ENCODE measurements around the gene DUS2.

The DUS2 gene

DNA sequence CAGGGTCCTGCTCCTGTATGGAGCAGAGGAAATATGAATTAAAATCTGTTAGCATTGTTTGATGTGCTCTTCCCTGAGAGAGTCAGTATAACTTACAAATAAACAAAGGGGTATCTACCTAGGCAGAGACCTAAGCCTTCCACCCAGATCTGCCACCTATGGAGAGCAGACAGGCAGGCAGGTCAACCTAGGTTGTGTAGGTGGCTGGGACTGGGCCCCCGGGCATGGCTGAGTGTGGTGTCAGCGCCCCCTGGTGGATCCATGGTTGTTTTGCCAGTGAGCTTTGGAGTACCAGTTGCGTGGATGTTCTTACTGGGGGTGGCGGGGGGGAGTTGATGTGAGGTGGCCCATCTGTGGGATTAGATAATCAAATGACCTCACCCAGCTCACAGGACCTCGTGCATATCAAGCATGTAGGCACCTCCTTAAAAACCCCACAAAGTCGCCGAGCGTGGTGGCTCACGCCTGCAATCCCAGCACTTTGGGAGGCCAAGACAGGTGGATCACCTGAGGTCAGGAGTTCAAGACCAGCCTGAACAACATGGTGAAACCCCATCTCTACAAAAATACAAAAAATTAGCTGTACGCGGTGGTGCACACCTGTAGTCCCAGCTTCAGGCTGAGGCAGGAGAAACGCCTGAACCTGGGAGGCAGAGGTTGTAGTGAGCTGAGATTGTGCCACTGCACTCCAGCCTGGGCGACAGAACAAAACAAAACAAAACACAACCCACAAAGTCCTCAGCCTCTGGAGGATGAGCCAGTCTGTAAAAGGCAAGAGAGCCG is 17.6 kb downstream of the DUS2 start (continued):
- no peak for TF ChIP-seq ZNF394 (tag by site-specific recombination; IDR thresholded peaks at IDR 0.05; ENCODE audit: borderline replicate concordance)
- TF ChIP-seq ZNF660 (tag by site-specific recombination; IDR thresholded peaks at IDR 0.05): peak; percentile 89
- peak; percentile 40 for TF ChIP-seq ZNF2 (tag by site-specific recombination; IDR thresholded peaks at IDR 0.05)
- peak; percentile 43; the same call in 1 of the 2 replicates for TF ChIP-seq ZFP69B (tag by site-specific recombination; IDR thresholded peaks at IDR 0.05)
- no peak for TF ChIP-seq ZNF514 (tag by site-specific recombination; IDR thresholded peaks at IDR 0.05)
- TF ChIP-seq PATZ1 (tag by site-specific recombination; IDR thresholded peaks at IDR 0.05): peak; percentile 92

DNA sequence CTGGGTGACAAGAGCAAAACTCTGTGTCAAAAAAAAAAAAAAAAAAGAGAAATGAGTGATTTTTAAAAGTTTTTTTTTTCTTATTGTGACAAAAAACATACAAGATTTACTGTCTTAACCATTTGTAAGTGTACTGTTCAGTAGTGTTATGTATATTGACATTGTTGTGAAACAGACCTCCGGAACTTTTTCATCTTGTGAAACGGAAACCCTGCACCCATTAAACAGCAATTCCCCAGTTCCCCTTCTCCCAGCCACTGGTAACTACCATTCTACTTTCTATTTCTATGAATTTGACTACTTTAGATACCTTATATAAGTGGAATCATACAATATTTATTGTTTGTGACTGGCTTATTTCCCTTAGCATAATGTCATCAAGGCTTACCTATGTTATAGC is 18.7 kb downstream of the DUS2 start:
- ChIA-PET CTCF (interaction anchor here (0.6 to 2.5 kb wide), 8 partner anchors 8 to 521 kb away, joined by 3 to 9 read pairs (median 5); partner anchors contain the start of gene LCAT), POLR2A (no interaction called here)

GRCh38 chr16:68046106-68046505 is 23.0 kb downstream of the DUS2 start:
- CTCF ChIA-PET: interaction anchor here (0.6 kb wide), 1 partner anchor 373 kb away, joined by 3 read pairs; no protein-coding TSS in a partner anchor
- Histone ChIP-seq H3K27ac (ENCODE audit: extremely low read depth, low read depth, low read length) (no peak overlapping the region), H3K9me3 (ENCODE audit: control insufficient read depth, insufficient read depth, low read depth, low read length) (no peaks in the 10 kb centered on the region), H3K4me1 (ENCODE audit: control insufficient read depth, insufficient read depth, low read length) (no peaks in the 10 kb centered on the region), H3K36me3 (ENCODE audit: control insufficient read depth in 2 of 2, insufficient read depth in 1 of 2, low read length in 2 of 2) (peaks cover 12 to 32% of the 10 kb centered on the region in 2 experiments; a peak in 2 of 3 replicates), H3K4me3 (ENCODE audit: low read depth, low read length) (no peak overlapping the region)
- POLR2A ChIA-PET: interaction anchor here (0.5 kb wide), 1 partner anchor 10 kb away, joined by 3 read pairs; no protein-coding TSS in a partner anchor
- TF ChIP-seq ZNF621 (tag by site-specific recombination; IDR thresholded peaks at IDR 0.05) (no peak), ZNF48 (tag by site-specific recombination; IDR thresholded peaks at IDR 0.05) (no peak), ZNF830 (tag by site-specific recombination; IDR thresholded peaks at IDR 0.05; ENCODE audit: low read depth) (no peak), ZNF274 (IDR thresholded peaks at IDR 0.05; ENCODE audit: low read length) (no peak), ZNF274 (tag by site-specific recombination; IDR thresholded peaks at IDR 0.05; ENCODE audit: borderline replicate concordance) (no peak), YY2 (tag by site-specific recombination; IDR thresholded peaks at IDR 0.05) (no peak), ZNF112 (tag by site-specific recombination; IDR thresholded peaks at IDR 0.05) (no peak), ZNF426 (tag by site-specific recombination; IDR thresholded peaks at IDR 0.05) (no peak), ZNF548 (tag by site-specific recombination; IDR thresholded peaks at IDR 0.05) (no peak), ZBTB17 (tag by site-specific recombination; IDR thresholded peaks at IDR 0.05) (no peak), ZNF488 (tag by site-specific recombination; IDR thresholded peaks at IDR 0.05) (no peak), IKZF3 (tag by site-specific recombination; IDR thresholded peaks at IDR 0.05) (no peak), ZNF138 (tag by site-specific recombination; IDR thresholded peaks at IDR 0.05; ENCODE audit: borderline replicate concordance) (no peak), SCRT1 (tag by site-specific recombination; IDR thresholded peaks at IDR 0.05; ENCODE audit: borderline replicate concordance) (no peak)

More for the DNA sequence above, 18.7 kb downstream of the DUS2 start:
- H3K27ac ChIP-seq (ENCODE audit: extremely low read depth, low read depth, low read length): no peak overlapping the region
- peaks cover 11 to 32% of the 10 kb centered on the region in 2 experiments; a peak in 2 of 3 replicates for H3K36me3 ChIP-seq (ENCODE audit: control insufficient read depth in 2 of 2, insufficient read depth in 1 of 2, low read length in 2 of 2)
- H3K4me3 ChIP-seq (ENCODE audit: low read depth, low read length): no peak overlapping the region
- H3K9me3 ChIP-seq (ENCODE audit: control insufficient read depth, insufficient read depth, low read depth, low read length): no peaks in the 10 kb centered on the region
- TF ChIP-seq ZNF747 (tag by site-specific recombination; IDR thresholded peaks at IDR 0.05) (no peak), ZFP69B (tag by site-specific recombination; IDR thresholded peaks at IDR 0.05) (no peak), TCF7L2 (IDR thresholded peaks at IDR 0.05; ENCODE audit: borderline replicate concordance, low read depth, low read length) (no peak), ZIC2 (tag by site-specific recombination; IDR thresholded peaks at IDR 0.05) (no peak), ZBTB21 (tag by site-specific recombination; IDR thresholded peaks at IDR 0.05) (no peak)
- TF ChIP-seq, protein P1, sequence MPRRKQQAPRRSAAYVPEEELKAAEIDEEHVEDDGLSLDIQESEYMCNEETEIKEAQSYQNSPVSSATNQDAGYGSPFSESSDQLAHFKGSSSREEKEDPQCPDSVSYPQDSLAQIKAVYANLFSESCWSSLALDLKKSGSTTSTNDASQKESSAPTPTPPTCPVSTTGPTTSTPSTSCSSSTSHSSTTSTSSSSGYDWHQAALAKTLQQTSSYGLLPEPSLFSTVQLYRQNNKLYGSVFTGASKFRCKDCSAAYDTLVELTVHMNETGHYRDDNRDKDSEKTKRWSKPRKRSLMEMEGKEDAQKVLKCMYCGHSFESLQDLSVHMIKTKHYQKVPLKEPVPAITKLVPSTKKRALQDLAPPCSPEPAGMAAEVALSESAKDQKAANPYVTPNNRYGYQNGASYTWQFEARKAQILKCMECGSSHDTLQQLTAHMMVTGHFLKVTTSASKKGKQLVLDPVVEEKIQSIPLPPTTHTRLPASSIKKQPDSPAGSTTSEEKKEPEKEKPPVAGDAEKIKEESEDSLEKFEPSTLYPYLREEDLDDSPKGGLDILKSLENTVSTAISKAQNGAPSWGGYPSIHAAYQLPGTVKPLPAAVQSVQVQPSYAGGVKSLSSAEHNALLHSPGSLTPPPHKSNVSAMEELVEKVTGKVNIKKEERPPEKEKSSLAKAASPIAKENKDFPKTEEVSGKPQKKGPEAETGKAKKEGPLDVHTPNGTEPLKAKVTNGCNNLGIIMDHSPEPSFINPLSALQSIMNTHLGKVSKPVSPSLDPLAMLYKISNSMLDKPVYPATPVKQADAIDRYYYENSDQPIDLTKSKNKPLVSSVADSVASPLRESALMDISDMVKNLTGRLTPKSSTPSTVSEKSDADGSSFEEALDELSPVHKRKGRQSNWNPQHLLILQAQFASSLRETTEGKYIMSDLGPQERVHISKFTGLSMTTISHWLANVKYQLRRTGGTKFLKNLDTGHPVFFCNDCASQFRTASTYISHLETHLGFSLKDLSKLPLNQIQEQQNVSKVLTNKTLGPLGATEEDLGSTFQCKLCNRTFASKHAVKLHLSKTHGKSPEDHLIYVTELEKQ (tag by site-specific recombination; IDR thresholded peaks at IDR 0.05; ENCODE audit: borderline replicate concordance): no peak
- TF ChIP-seq, protein P2, sequence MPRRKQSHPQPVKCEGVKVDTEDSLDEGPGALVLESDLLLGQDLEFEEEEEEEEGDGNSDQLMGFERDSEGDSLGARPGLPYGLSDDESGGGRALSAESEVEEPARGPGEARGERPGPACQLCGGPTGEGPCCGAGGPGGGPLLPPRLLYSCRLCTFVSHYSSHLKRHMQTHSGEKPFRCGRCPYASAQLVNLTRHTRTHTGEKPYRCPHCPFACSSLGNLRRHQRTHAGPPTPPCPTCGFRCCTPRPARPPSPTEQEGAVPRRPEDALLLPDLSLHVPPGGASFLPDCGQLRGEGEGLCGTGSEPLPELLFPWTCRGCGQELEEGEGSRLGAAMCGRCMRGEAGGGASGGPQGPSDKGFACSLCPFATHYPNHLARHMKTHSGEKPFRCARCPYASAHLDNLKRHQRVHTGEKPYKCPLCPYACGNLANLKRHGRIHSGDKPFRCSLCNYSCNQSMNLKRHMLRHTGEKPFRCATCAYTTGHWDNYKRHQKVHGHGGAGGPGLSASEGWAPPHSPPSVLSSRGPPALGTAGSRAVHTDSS (tag by site-specific recombination; IDR thresholded peaks at IDR 0.05): no peak
- H3K4me1 ChIP-seq (ENCODE audit: control insufficient read depth, insufficient read depth, low read length): no peaks in the 10 kb centered on the region
